Suprapubic skin (tissue), 4 donors: ENCODE measurements around the gene BICD1. TPM values are rescaled to one million over a fixed set of nuclear protein-coding genes. Genes with fewer than 3 reads are reported as not detected.

ENCODE experiments used
- DNase-seq, 2 donors: peaks; one replicate each; pipeline ENCODE4 v3.0.0-alpha.2; 2019; ENCODE audit warnings: low spot score in 2 of 2
- H3K27ac ChIP-seq: fragments of 200-600 bp; sonication (generic); one replicate; pipeline ENCODE4 v1.5.1; 2019
- H3K27me3 ChIP-seq: fragments of 200-600 bp; sonication (generic); one replicate; pipeline ENCODE4 v1.5.1; 2019
- H3K36me3 ChIP-seq: fragments of 200-600 bp; sonication (generic); one replicate; pipeline ENCODE4 v1.5.1; 2019
- H3K4me1 ChIP-seq: fragments of 200-600 bp; sonication (generic); one replicate; pipeline ENCODE4 v1.5.1; 2019
- H3K4me3 ChIP-seq: fragments of 200-600 bp; sonication (generic); one replicate; pipeline ENCODE4 v1.5.1; 2019; ENCODE audit warnings: mild to moderate bottlenecking
- H3K9me3 ChIP-seq: fragments of 200-600 bp; sonication (generic); one replicate; pipeline ENCODE4 v1.5.1; 2019
- EP300 ChIP-seq: sonication (generic); formaldehyde crosslinking; IDR thresholded peaks from one replicate; pipeline ENCODE4 v1.6.1; 2017; ENCODE audit warnings: antibody characterized with exemption
- POLR2A ChIP-seq, 2 donors: fragments of 450-650 bp; IDR thresholded peaks; one replicate each; pipeline ENCODE4 v1.6.1; 2017; ENCODE audit warnings: antibody characterized with exemption in 2 of 2, mild to moderate bottlenecking in 2 of 2, moderate library complexity in 2 of 2
- POLR2AphosphoS5 ChIP-seq, 3 donors: sonication (generic); formaldehyde crosslinking; IDR thresholded peaks; one replicate each; pipeline ENCODE4 v1.6.1; 2017; ENCODE audit warnings: antibody characterized with exemption in 3 of 3
- WGBS: methylation state at CpG from one replicate; pipeline ENCODE4 v1.1.5; 2018; 5-methylcytosine and 5-hydroxymethylcytosine counted together
- total RNA-seq, 4 donors: library from RNA; depleted of rRNA; stranded (reverse); fragments of >200 nt; gene quantifications; one replicate each; pipeline ENCODE4 v1.1.0, GENCODE V29; 2016
- TF ChIP-seq, protein P1 (sequence below), 2 donors: fragments of 200-600 bp in 1 of 2; fragments of 450-650 bp in 1 of 2; sonication (generic) in 1 of 2; IDR thresholded peaks; one replicate each; pipeline ENCODE4 v1.5.1; 2016 to 2019; ENCODE audit warnings: antibody characterized with exemption in 2 of 2, mild to moderate bottlenecking in 1 of 2, moderate library complexity in 1 of 2

Gene BICD1
- total RNA-seq, 4 donors from 2014 or later = 1.5 to 5.4 (median 2.5) TPM

DNA sequence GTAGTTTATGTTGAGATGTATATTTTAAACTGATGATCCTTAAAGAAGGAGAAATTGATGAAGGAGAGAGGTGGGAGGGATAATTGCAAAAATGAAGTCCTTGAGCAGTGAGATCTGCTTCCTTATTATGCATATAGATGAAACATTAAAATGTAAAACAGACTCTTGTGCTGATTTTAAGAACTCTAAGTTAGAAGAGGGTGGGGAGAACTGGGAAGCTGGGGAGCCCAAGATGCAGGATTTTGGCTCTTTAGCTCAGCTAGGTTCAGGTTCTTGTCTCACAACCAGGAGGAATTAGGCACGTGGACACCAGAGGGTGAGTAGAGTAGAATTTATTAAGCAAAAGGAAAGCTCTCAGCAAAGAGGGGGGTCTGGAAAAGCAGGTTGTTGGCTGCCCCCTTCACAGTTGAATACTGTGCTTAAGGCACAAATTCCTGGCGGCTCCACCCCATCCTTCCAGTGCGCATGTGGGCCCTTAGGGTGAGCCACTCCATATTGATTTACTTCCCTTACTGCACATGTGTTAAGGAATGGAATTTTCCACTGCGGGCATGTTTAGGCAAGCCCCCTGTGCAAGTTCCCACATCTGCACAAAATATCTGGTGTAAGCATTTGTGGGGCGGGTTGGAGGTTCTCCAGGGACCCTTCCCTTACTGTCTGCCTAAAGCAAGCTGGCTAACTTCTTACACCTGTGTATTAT is 141.9 kb downstream of the BICD1 start:
- Histone ChIP-seq H3K9me3 (no peaks in the 10 kb centered on the region), H3K27ac (no peak overlapping the region), H3K27me3 (no peaks in the 10 kb centered on the region), H3K4me1 (no peaks in the 10 kb centered on the region), H3K36me3 (no peaks in the 10 kb centered on the region), H3K4me3 (no peak overlapping the region)
- no peak for DNase-seq
- 58% methylated on average over 5 of the region's 5 CpGs for WGBS
- TF ChIP-seq POLR2AphosphoS5 (IDR thresholded peaks at IDR 0.05) (no peak), POLR2A (IDR thresholded peaks at IDR 0.05) (no peak), EP300 (no peak)
- TF ChIP-seq, protein P1, sequence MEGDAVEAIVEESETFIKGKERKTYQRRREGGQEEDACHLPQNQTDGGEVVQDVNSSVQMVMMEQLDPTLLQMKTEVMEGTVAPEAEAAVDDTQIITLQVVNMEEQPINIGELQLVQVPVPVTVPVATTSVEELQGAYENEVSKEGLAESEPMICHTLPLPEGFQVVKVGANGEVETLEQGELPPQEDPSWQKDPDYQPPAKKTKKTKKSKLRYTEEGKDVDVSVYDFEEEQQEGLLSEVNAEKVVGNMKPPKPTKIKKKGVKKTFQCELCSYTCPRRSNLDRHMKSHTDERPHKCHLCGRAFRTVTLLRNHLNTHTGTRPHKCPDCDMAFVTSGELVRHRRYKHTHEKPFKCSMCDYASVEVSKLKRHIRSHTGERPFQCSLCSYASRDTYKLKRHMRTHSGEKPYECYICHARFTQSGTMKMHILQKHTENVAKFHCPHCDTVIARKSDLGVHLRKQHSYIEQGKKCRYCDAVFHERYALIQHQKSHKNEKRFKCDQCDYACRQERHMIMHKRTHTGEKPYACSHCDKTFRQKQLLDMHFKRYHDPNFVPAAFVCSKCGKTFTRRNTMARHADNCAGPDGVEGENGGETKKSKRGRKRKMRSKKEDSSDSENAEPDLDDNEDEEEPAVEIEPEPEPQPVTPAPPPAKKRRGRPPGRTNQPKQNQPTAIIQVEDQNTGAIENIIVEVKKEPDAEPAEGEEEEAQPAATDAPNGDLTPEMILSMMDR (IDR thresholded peaks at IDR 0.05) = no peak

DNA sequence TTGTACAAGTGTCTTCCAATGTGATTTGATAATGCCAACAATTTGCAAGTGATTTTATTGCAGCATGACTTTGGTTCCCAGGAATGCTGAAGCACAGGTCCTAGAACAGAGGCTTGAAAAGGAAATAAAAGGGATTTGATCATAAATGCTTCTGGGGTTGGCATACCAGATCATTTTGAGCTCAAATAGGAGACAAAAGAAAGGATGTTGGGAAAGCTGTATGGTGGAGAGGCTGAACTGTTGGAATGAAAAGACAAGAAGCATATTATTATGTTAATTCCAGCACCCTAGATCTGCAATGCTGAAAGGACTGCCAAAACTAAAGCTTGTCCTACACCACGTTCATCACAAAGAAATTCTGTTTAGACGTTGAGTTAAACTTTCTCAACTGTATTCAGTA is 143.1 kb downstream of the BICD1 start:
- Histone ChIP-seq H3K9me3 (no peaks in the 10 kb centered on the region), H3K36me3 (no peaks in the 10 kb centered on the region), H3K27ac (no peak overlapping the region), H3K4me1 (no peaks in the 10 kb centered on the region), H3K27me3 (no peaks in the 10 kb centered on the region), H3K4me3 (no peak overlapping the region)
- WGBS = 39% methylated on average over 2 of the region's 2 CpGs
- TF ChIP-seq POLR2A (IDR thresholded peaks at IDR 0.05) = no peak
- TF ChIP-seq, protein P1 (IDR thresholded peaks at IDR 0.05) = no peak
- no peak for TF ChIP-seq POLR2AphosphoS5 (IDR thresholded peaks at IDR 0.05)
- DNase-seq = no peak

DNA sequence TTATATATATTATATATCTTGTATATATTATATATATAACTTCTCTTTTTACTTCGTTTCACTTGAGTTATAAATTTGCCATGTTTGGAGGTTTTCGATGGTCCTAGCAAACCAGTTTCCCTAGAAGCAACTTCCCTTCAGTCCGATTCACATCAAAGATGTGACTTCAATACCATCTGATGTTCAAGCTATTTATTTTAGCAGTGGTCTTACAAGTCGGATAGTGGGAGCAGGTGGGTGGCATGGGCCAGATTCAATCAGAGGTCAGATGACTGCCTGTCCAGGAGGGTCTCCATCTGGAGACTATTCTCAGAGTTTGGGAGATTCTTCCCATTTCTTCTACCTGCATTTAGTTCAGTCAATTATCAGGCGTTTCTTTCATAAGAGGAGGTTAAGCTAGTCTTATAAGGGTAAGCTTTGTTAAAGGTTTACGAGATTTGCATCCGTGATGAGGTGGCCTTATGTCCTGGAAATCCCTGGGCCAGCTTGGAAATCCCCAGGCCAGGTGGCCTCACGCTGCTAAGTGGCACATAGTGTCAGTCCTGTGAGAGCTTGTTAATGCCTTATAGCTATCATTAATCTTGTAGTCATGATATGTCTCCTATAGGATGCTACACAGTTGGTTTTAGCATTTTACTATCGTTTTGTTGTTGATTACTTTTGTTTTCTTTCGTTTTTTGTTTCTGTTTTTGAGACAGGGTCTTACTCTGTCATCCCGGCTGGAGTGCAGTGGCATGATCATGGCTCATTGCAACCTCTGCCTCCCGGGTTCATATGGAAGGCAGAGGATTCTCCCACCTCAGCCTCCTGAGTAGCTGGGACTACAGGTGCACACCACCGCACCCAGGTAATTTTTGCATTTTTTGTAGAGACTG is 145.8 kb downstream of the BICD1 start:
- DNase-seq = no peak
- H3K4me3 ChIP-seq = no peak overlapping the region
- H3K36me3 ChIP-seq = no peaks in the 10 kb centered on the region
- TF ChIP-seq POLR2AphosphoS5 (IDR thresholded peaks at IDR 0.05) = no peak
- TF ChIP-seq EP300 = no peak
- TF ChIP-seq, protein P1 (IDR thresholded peaks at IDR 0.05) = no peak
- no peak for TF ChIP-seq POLR2A (IDR thresholded peaks at IDR 0.05)
- H3K9me3 ChIP-seq = no peaks in the 10 kb centered on the region
- H3K27ac ChIP-seq = no peak overlapping the region
- H3K27me3 ChIP-seq = no peaks in the 10 kb centered on the region
- 83% methylated on average over 13 of the region's 13 CpGs for WGBS
- no peaks in the 10 kb centered on the region for H3K4me1 ChIP-seq

DNA sequence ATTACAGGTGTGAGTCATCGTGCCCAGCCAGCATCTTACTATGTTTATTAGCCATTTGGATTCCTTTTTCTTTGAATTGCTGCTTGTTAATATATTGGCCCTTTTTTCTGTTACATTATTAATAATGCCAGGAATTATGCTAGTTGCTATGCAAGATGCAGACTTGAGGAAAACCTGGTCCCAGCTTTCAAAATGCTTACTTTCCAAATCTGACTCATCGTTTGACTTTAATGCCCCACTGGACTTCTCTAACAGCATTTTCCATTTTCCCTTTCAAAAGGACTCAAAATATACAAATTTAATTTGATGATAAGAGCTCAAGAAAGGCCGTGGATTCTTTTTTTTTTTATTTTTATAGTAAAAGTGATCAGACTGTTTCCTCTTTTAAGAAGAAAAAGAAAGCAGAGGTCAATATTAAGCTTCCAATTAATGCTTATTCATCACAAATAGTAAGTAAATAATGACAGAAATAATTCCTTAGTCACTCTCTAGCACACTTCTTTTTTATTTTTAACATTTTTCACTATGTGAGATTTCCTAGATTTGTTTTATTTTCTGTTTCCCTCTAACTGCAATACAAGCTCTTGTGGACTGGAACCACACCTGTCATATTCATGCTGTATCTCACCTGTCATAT is 146.6 kb downstream of the BICD1 start:
- H3K36me3 ChIP-seq = no peaks in the 10 kb centered on the region
- no peak for TF ChIP-seq POLR2AphosphoS5 (IDR thresholded peaks at IDR 0.05)
- TF ChIP-seq EP300 = no peak
- no peak for TF ChIP-seq POLR2A (IDR thresholded peaks at IDR 0.05)
- TF ChIP-seq, protein P1 (IDR thresholded peaks at IDR 0.05) = no peak
- H3K9me3 ChIP-seq = no peaks in the 10 kb centered on the region
- H3K4me1 ChIP-seq = no peaks in the 10 kb centered on the region
- 87% methylated on average over 3 of the region's 3 CpGs for WGBS
- no peak for DNase-seq
- H3K27ac ChIP-seq = no peak overlapping the region
- no peaks in the 10 kb centered on the region for H3K27me3 ChIP-seq
- H3K4me3 ChIP-seq = no peak overlapping the region
